Measurements from ENCODE around the gene DNAAF3. TPM values are rescaled to one million over a fixed set of nuclear protein-coding genes. Genes with fewer than 3 reads are reported as not detected.
A peak's percentile ranks its signal among the peaks of the same experiment; 100 is the strongest.

The DNAAF3 gene
- polyA plus RNA-seq, 1 donor (not counting 4 experiments of a cell fraction or from before 2014, with no cell fraction given): 14.3 TPM

- H3K9ac ChIP-seq (ENCODE audit: control insufficient read depth, extremely low read depth, insufficient read depth, low read length): peak within 1 kb of the TSS; percentile 47
- H3K9me3 ChIP-seq (ENCODE audit: control insufficient read depth, low read depth, low read length): no peaks in the 10 kb centered on the region
- no peak within 1 kb of the TSS for H2AFZ ChIP-seq (ENCODE audit: control insufficient read depth, low read length)
- peaks cover 24% of the 10 kb centered on the region for H3K4me1 ChIP-seq (ENCODE audit: control insufficient read depth, extremely low read depth, insufficient read depth, low read length)
- no peak within 1 kb of the TSS for H3K4me3 ChIP-seq (ENCODE audit: control insufficient read depth in 2 of 3, extremely low read depth in 1 of 3, insufficient read depth in 2 of 3, low read depth in 1 of 3, low read length in 3 of 3)
- peaks cover 9% of the 10 kb centered on the region for H3K9me1 ChIP-seq (ENCODE audit: control insufficient read depth, extremely low read depth, insufficient read depth, low read length)
- DNase-seq (ENCODE audit: low read depth, low spot score) (no peak), FAIRE-seq (no peak)
- H3K36me3 ChIP-seq (ENCODE audit: control insufficient read depth in 2 of 2, extremely low read depth in 1 of 2, insufficient read depth in 2 of 2, low read length in 2 of 2): no peaks in the 10 kb centered on the region
- no peaks in the 10 kb centered on the region for H3K79me2 ChIP-seq (ENCODE audit: control insufficient read depth, insufficient read depth, low read length)
- H3K4me2 ChIP-seq (ENCODE audit: control insufficient read depth, extremely low read depth, insufficient read depth, low read depth, low read length): peak within 1 kb of the TSS; percentile 58
- H4K20me1 ChIP-seq (ENCODE audit: control insufficient read depth, extremely low read depth, insufficient read depth, low read length): peaks cover 3% of the 10 kb centered on the region
- peak within 1 kb of the TSS; percentile 70 for H3K27ac ChIP-seq (ENCODE audit: control insufficient read depth, insufficient read depth, low read length)
- no peak for TF ChIP-seq EZH2 (IDR thresholded peaks at IDR 0.05; ENCODE audit: low read length)
- TF ChIP-seq CTCF (optimal IDR thresholded peaks at IDR 0.05 in 1 of 3, IDR thresholded peaks at IDR 0.05 in 1 of 3, conservative IDR thresholded peaks at IDR 0.05 in 1 of 3; ENCODE audit: extremely low read depth in 1 of 3, insufficient read depth in 2 of 3, low read length in 3 of 3): no peak
- dilution Hi-C loops (cut with MboI; ENCODE audit: extremely low pct_ligation_motif_present, low sequenced_read_pairs): no loop called here
- H3K27me3 ChIP-seq (ENCODE audit: control insufficient read depth, extremely low read depth, insufficient read depth, low read length): no peaks in the 10 kb centered on the region
These were observed 42.7 kb upstream of the DNAAF3 start, which contains the start of gene PTPRH for GRCh38 chr19:55208880-55209692. Gene PTPRH, minus strand, starts transcription at chr19:55209501. Its CDS starts 68 bp downstream, at chr19:55209433.

GRCh38 chr19:55206664-55207500, 40.5 kb upstream of the DNAAF3 start:
- FAIRE-seq (no peak), DNase-seq (ENCODE audit: low read depth, low spot score) (peak; percentile 59)
- Histone ChIP-seq H3K36me3 (ENCODE audit: control insufficient read depth in 2 of 2, extremely low read depth in 1 of 2, insufficient read depth in 2 of 2, low read length in 2 of 2) (no peaks in the 10 kb centered on the region), H3K27me3 (ENCODE audit: control insufficient read depth, extremely low read depth, insufficient read depth, low read length) (no peaks in the 10 kb centered on the region), H4K20me1 (ENCODE audit: control insufficient read depth, extremely low read depth, insufficient read depth, low read length) (peaks cover 3% of the 10 kb centered on the region), H3K79me2 (ENCODE audit: control insufficient read depth, insufficient read depth, low read length) (no peaks in the 10 kb centered on the region), H3K4me2 (ENCODE audit: control insufficient read depth, extremely low read depth, insufficient read depth, low read depth, low read length) (peak overlapping the region; percentile 74), H3K9me1 (ENCODE audit: control insufficient read depth, extremely low read depth, insufficient read depth, low read length) (peaks cover 9% of the 10 kb centered on the region), H3K4me1 (ENCODE audit: control insufficient read depth, extremely low read depth, insufficient read depth, low read length) (peaks cover 24% of the 10 kb centered on the region), H3K9me3 (ENCODE audit: control insufficient read depth, low read depth, low read length) (no peaks in the 10 kb centered on the region), H3K9ac (ENCODE audit: control insufficient read depth, extremely low read depth, insufficient read depth, low read length) (peak overlapping the region; percentile 62), H2AFZ (ENCODE audit: control insufficient read depth, low read length) (no peak overlapping the region), H3K4me3 (ENCODE audit: control insufficient read depth in 2 of 3, extremely low read depth in 1 of 3, insufficient read depth in 2 of 3, low read depth in 1 of 3, low read length in 3 of 3) (no peak overlapping the region), H3K27ac (ENCODE audit: control insufficient read depth, insufficient read depth, low read length) (peak overlapping the region; percentile 63)
- TF ChIP-seq CTCF (optimal IDR thresholded peaks at IDR 0.05 in 1 of 3, IDR thresholded peaks at IDR 0.05 in 1 of 3, conservative IDR thresholded peaks at IDR 0.05 in 1 of 3; ENCODE audit: extremely low read depth in 1 of 3, insufficient read depth in 2 of 3, low read length in 3 of 3): no peak
- no peak for TF ChIP-seq EZH2 (IDR thresholded peaks at IDR 0.05; ENCODE audit: low read length)
- dilution Hi-C loops (cut with MboI; ENCODE audit: extremely low pct_ligation_motif_present, low sequenced_read_pairs): no loop called here
